Endothelial cell of umbilical vein (primary cell): ENCODE data around the gene SLC39A3.

ENCODE experiments used
- CTCF ChIP-seq, 2 donors: IDR thresholded peaks; 1 replicate in 1 of 2; 2 replicates in 1 of 2; pipeline ENCODE4 v1.5.1; 2011; ENCODE audit warnings: low read length in 2 of 2, mild to moderate bottlenecking in 2 of 2, moderate library complexity in 2 of 2, control low read depth in 1 of 2, inconsistent platforms in 1 of 2, low read depth in 1 of 2; ENCODE audit not compliant: insufficient read depth in 1 of 2; ENCODE audit errors: extremely low read depth in 1 of 2
- POLR2A ChIP-seq: IDR thresholded peaks from 2 replicates; pipeline ENCODE4 v1.6.1; 2012; ENCODE audit warnings: low read depth, mild to moderate bottlenecking, control low read depth, low read length

GRCh38 chr19:2755811-2756210 lies 16.0 kb upstream of the SLC39A3 start:
- TF ChIP-seq CTCF (IDR thresholded peaks at IDR 0.05; ENCODE audit: extremely low read depth in 1 of 2, insufficient read depth in 1 of 2, low read depth in 1 of 2, low read length in 2 of 2) (no peak), POLR2A (no peak)
